Right forelimb (tissue), 1 donor: ENCODE data around the gene ULBP3.

Experiments
- DNase-seq: peaks from one replicate; pipeline ENCODE4 v3.0.0-alpha.2; 2018

Gene ULBP3

GRCh38 chr6:150068720-150069648 lies at the start of gene ULBP3:
ULBP3 (minus strand) TSS chr6:150069121; CDS start chr6:150069066, 55 bp downstream.
- DNase-seq, result peak; percentile 94

- DNase-seq, result no peak
Measured at GRCh38 chr6:150118627-150119026, 49.7 kb upstream of the ULBP3 start.

GRCh38 chr6:150118203-150118602 lies 49.3 kb upstream of the ULBP3 start:
- DNase-seq, result no peak

- DNase-seq, result no peak
Measured at GRCh38 chr6:150116200-150116800, 47.4 kb upstream of the ULBP3 start.

GRCh38 chr6:150115769-150116168 lies 46.8 kb upstream of the ULBP3 start:
- DNase-seq, result no peak

- DNase-seq, result no peak
Measured at GRCh38 chr6:150112233-150112632, 43.3 kb upstream of the ULBP3 start.

- DNase-seq, result no peak
Measured at GRCh38 chr6:150102750-150103270, 33.9 kb upstream of the ULBP3 start.

- no peak for DNase-seq
Measured at GRCh38 chr6:150100745-150101144, 31.8 kb upstream of the ULBP3 start.

- no peak for DNase-seq
Measured at GRCh38 chr6:150099953-150100352, 31.0 kb upstream of the ULBP3 start.

GRCh38 chr6:150099546-150099945 lies 30.6 kb upstream of the ULBP3 start:
- no peak for DNase-seq

GRCh38 chr6:150098155-150098554 lies 29.2 kb upstream of the ULBP3 start:
- no peak for DNase-seq

- DNase-seq, result no peak
Measured at GRCh38 chr6:150093397-150093796, 24.5 kb upstream of the ULBP3 start.

GRCh38 chr6:150091476-150091875 lies 22.6 kb upstream of the ULBP3 start:
- DNase-seq, result no peak

GRCh38 chr6:150090328-150090727 lies 21.4 kb upstream of the ULBP3 start:
- no peak for DNase-seq

GRCh38 chr6:150088481-150089154 lies 19.7 kb upstream of the ULBP3 start:
- no peak for DNase-seq

- DNase-seq, result no peak
Measured at GRCh38 chr6:150087336-150087735, 18.4 kb upstream of the ULBP3 start.

GRCh38 chr6:150086026-150086425 lies 17.1 kb upstream of the ULBP3 start:
- no peak for DNase-seq

GRCh38 chr6:150084426-150084825 lies 15.5 kb upstream of the ULBP3 start:
- no peak for DNase-seq

- no peak for DNase-seq
Measured at GRCh38 chr6:150083839-150084238, 14.9 kb upstream of the ULBP3 start.

- DNase-seq, result no peak
Measured at GRCh38 chr6:150081702-150082101, 12.8 kb upstream of the ULBP3 start.

GRCh38 chr6:150079604-150080003 lies 10.7 kb upstream of the ULBP3 start:
- DNase-seq, result peak; percentile 45

- DNase-seq, result no peak
Measured at GRCh38 chr6:150078788-150079187, 9.9 kb upstream of the ULBP3 start.

GRCh38 chr6:150076196-150076893 lies 7.4 kb upstream of the ULBP3 start:
- peak; percentile 17 for DNase-seq
